ENCODE data around the gene RCC1. TPM values are rescaled to one million over a fixed set of nuclear protein-coding genes. Genes with fewer than 3 reads are reported as not detected.

The RCC1 gene
- total and polyA plus RNA-seq, 2 experiments from 2014 or later = 36.9 to 97.4 TPM

GRCh38 chr1:28526886-28527285 lies 21.0 kb downstream of the RCC1 start:
- Mint-ChIP-seq H3K27me3 (ENCODE audit: insufficient read depth, low read depth, poor library complexity) (peaks cover 6% of the 10 kb centered on the region), H3K4me1 (peaks cover 21% of the 10 kb centered on the region), H3K27ac (no peak overlapping the region), H3K36me3 (ENCODE audit: low read depth) (peaks cover 47% of the 10 kb centered on the region), H3K4me3 (no peak overlapping the region), H3K9me3 (no peaks in the 10 kb centered on the region)
- no peak overlapping the region for H3K4me3 ChIP-seq
- H2AFZ ChIP-seq = no peak overlapping the region
- no peak overlapping the region for H3K27ac ChIP-seq (ENCODE audit: low read depth)
- no peak for TF ChIP-seq CREB1 (CRISPR knock-in tag; IDR thresholded peaks at IDR 0.05; ENCODE audit: low read depth)
- DNase-seq (ENCODE audit: low spot score) (no peak), ATAC-seq (no peak)
- H3K4me1 ChIP-seq (ENCODE audit: insufficient read depth) = peaks cover 5% of the 10 kb centered on the region
- peaks cover 78% of the 10 kb centered on the region for H3K79me2 ChIP-seq (replicated peaks; ENCODE audit: insufficient read depth)
- H3K36me3 ChIP-seq (ENCODE audit: insufficient read depth) = peaks cover 23% of the 10 kb centered on the region
- peaks cover 31% of the 10 kb centered on the region for H4K20me1 ChIP-seq (replicated peaks; ENCODE audit: insufficient read depth)
- H3K9me2 ChIP-seq (ENCODE audit: insufficient read depth) = no peaks in the 10 kb centered on the region
- H3K4me2 ChIP-seq = no peak overlapping the region
- peaks cover 11% of the 10 kb centered on the region; the same call in 1 of the 2 replicates for H3F3A ChIP-seq (replicated peaks; ENCODE audit: low read depth)
- no peaks in the 10 kb centered on the region for H3K27me3 ChIP-seq (ENCODE audit: insufficient read depth)

GRCh38 chr1:28530456-28530855 lies 24.6 kb downstream of the RCC1 start:
- H3K27me3 ChIP-seq (ENCODE audit: insufficient read depth) = no peaks in the 10 kb centered on the region
- H3K36me3 ChIP-seq (ENCODE audit: insufficient read depth) = peaks cover 23% of the 10 kb centered on the region; the same call in 1 of the 2 replicates
- H3K27me3 Mint-ChIP-seq (ENCODE audit: insufficient read depth, low read depth, poor library complexity) = peaks cover 2% of the 10 kb centered on the region
- peaks cover 42% of the 10 kb centered on the region for H3K79me2 ChIP-seq (replicated peaks; ENCODE audit: insufficient read depth)
- H3K36me3 Mint-ChIP-seq (ENCODE audit: low read depth) = peaks cover 58% of the 10 kb centered on the region
- no peak overlapping the region for H3K4me2 ChIP-seq
- H3K4me1 ChIP-seq (ENCODE audit: insufficient read depth) = no peaks in the 10 kb centered on the region
- no peak overlapping the region for H3K4me3 ChIP-seq
- ATAC-seq = no peak; the same call in 2 of the 3 replicates
- peaks cover 11% of the 10 kb centered on the region for H4K20me1 ChIP-seq (replicated peaks; ENCODE audit: insufficient read depth)
- TF ChIP-seq, protein P1, sequence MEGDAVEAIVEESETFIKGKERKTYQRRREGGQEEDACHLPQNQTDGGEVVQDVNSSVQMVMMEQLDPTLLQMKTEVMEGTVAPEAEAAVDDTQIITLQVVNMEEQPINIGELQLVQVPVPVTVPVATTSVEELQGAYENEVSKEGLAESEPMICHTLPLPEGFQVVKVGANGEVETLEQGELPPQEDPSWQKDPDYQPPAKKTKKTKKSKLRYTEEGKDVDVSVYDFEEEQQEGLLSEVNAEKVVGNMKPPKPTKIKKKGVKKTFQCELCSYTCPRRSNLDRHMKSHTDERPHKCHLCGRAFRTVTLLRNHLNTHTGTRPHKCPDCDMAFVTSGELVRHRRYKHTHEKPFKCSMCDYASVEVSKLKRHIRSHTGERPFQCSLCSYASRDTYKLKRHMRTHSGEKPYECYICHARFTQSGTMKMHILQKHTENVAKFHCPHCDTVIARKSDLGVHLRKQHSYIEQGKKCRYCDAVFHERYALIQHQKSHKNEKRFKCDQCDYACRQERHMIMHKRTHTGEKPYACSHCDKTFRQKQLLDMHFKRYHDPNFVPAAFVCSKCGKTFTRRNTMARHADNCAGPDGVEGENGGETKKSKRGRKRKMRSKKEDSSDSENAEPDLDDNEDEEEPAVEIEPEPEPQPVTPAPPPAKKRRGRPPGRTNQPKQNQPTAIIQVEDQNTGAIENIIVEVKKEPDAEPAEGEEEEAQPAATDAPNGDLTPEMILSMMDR (conservative IDR thresholded peaks at IDR 0.05; ENCODE audit: low read depth in 2 of 2) = no peak
- TF ChIP-seq EZH2 (IDR thresholded peaks at IDR 0.05; ENCODE audit: low read depth, unreplicated experiment) = no peak
- TF ChIP-seq, protein P2, sequence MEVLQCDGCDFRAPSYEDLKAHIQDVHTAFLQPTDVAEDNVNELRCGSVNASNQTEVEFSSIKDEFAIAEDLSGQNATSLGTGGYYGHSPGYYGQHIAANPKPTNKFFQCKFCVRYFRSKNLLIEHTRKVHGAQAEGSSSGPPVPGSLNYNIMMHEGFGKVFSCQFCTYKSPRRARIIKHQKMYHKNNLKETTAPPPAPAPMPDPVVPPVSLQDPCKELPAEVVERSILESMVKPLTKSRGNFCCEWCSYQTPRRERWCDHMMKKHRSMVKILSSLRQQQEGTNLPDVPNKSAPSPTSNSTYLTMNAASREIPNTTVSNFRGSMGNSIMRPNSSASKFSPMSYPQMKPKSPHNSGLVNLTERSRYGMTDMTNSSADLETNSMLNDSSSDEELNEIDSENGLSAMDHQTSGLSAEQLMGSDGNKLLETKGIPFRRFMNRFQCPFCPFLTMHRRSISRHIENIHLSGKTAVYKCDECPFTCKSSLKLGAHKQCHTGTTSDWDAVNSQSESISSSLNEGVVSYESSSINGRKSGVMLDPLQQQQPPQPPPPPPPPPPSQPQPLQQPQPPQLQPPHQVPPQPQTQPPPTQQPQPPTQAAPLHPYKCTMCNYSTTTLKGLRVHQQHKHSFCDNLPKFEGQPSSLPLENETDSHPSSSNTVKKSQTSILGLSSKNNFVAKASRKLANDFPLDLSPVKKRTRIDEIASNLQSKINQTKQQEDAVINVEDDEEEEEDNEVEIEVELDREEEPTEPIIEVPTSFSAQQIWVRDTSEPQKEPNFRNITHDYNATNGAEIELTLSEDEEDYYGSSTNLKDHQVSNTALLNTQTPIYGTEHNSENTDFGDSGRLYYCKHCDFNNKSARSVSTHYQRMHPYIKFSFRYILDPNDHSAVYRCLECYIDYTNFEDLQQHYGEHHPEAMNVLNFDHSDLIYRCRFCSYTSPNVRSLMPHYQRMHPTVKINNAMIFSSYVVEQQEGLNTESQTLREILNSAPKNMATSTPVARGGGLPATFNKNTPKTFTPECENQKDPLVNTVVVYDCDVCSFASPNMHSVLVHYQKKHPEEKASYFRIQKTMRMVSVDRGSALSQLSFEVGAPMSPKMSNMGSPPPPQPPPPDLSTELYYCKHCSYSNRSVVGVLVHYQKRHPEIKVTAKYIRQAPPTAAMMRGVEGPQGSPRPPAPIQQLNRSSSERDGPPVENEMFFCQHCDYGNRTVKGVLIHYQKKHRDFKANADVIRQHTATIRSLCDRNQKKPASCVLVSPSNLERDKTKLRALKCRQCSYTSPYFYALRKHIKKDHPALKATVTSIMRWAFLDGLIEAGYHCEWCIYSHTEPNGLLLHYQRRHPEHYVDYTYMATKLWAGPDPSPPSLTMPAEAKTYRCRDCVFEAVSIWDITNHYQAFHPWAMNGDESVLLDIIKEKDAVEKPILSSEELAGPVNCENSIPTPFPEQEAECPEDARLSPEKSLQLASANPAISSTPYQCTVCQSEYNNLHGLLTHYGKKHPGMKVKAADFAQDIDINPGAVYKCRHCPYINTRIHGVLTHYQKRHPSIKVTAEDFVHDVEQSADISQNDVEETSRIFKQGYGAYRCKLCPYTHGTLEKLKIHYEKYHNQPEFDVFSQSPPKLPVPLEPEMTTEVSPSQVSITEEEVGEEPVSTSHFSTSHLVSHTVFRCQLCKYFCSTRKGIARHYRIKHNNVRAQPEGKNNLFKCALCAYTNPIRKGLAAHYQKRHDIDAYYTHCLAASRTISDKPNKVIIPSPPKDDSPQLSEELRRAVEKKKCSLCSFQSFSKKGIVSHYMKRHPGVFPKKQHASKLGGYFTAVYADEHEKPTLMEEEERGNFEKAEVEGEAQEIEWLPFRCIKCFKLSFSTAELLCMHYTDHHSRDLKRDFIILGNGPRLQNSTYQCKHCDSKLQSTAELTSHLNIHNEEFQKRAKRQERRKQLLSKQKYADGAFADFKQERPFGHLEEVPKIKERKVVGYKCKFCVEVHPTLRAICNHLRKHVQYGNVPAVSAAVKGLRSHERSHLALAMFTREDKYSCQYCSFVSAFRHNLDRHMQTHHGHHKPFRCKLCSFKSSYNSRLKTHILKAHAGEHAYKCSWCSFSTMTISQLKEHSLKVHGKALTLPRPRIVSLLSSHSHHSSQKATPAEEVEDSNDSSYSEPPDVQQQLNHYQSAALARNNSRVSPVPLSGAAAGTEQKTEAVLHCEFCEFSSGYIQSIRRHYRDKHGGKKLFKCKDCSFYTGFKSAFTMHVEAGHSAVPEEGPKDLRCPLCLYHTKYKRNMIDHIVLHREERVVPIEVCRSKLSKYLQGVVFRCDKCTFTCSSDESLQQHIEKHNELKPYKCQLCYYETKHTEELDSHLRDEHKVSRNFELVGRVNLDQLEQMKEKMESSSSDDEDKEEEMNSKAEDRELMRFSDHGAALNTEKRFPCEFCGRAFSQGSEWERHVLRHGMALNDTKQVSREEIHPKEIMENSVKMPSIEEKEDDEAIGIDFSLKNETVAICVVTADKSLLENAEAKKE (CRISPR knock-in tag; IDR thresholded peaks at IDR 0.05) = no peak
- no peak for TF ChIP-seq CREB1 (CRISPR knock-in tag; IDR thresholded peaks at IDR 0.05; ENCODE audit: low read depth)
- TF ChIP-seq, protein P3, sequence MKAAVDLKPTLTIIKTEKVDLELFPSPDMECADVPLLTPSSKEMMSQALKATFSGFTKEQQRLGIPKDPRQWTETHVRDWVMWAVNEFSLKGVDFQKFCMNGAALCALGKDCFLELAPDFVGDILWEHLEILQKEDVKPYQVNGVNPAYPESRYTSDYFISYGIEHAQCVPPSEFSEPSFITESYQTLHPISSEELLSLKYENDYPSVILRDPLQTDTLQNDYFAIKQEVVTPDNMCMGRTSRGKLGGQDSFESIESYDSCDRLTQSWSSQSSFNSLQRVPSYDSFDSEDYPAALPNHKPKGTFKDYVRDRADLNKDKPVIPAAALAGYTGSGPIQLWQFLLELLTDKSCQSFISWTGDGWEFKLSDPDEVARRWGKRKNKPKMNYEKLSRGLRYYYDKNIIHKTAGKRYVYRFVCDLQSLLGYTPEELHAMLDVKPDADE (IDR thresholded peaks at IDR 0.05) = no peak
- no peak for TF ChIP-seq ZNF114 (CRISPR knock-in tag; IDR thresholded peaks at IDR 0.05)
- no peak overlapping the region for H3K27ac Mint-ChIP-seq
- no peak overlapping the region for H3K4me3 Mint-ChIP-seq
- DNase-seq (ENCODE audit: low spot score) = no peak
- H3K9me3 Mint-ChIP-seq = no peaks in the 10 kb centered on the region
- H3K4me1 Mint-ChIP-seq = no peaks in the 10 kb centered on the region
- H2AFZ ChIP-seq = no peak overlapping the region
- no peak overlapping the region for H3K27ac ChIP-seq (ENCODE audit: low read depth)
- peaks cover 6% of the 10 kb centered on the region for H3F3A ChIP-seq (replicated peaks; ENCODE audit: low read depth)
- H3K9me2 ChIP-seq (ENCODE audit: insufficient read depth) = no peaks in the 10 kb centered on the region

Measured in GM23338 (cell line).